Activated B cell treated with CpG ODN at 0.5 μM for 24 hours (primary cell): ENCODE data around the gene CAMK1G. TPM values are rescaled to one million over a fixed set of nuclear protein-coding genes. Genes with fewer than 3 reads are reported as not detected.

ENCODE experiments used
- ATAC-seq: fragments of 200-7000 bp; cut with Tn5 transposase; one replicate; pipeline ENCODE4 v1.10.0; 2021; ENCODE audit warnings: low read depth, mild to moderate bottlenecking, moderate library complexity
- CTCF ChIA-PET: fragments of 350-600 bp; sonication (Branson Sonifier 250); formaldehyde crosslinking; loops from one replicate; lab custom pipeline; 2021; ENCODE audit warnings: antibody characterized with exemption; lab: Charles Lee
- POLR2A ChIA-PET: fragments of 350-600 bp; sonication (Branson Sonifier 250); formaldehyde crosslinking; loops from one replicate; lab custom pipeline; 2021; ENCODE audit warnings: antibody characterized with exemption; lab: Charles Lee
- DNase-seq: peaks from one replicate; pipeline ENCODE4 v3.0.0; 2022
- H3K27ac Mint-ChIP-seq: one replicate; pipeline ENCODE4 v1.8.0; 2020; ENCODE audit warnings: mixed read lengths
- H3K27me3 Mint-ChIP-seq: one replicate; pipeline ENCODE4 v1.8.0; 2021; ENCODE audit warnings: mixed read lengths
- H3K36me3 Mint-ChIP-seq: one replicate; pipeline ENCODE4 v1.8.0; 2021; ENCODE audit warnings: low read depth, mixed read lengths
- H3K4me1 Mint-ChIP-seq: one replicate; pipeline ENCODE4 v1.8.0; 2021; ENCODE audit warnings: mixed read lengths
- H3K4me3 Mint-ChIP-seq: one replicate; pipeline ENCODE4 v1.8.0; 2020; ENCODE audit warnings: mild to moderate bottlenecking, mixed read lengths
- H3K9me3 Mint-ChIP-seq: one replicate; pipeline ENCODE4 v1.8.0; 2020; ENCODE audit warnings: mixed read lengths
- intact Hi-C: fragments of 100-400 bp; cut with micrococcal nuclease; formaldehyde crosslinking; loops from one replicate; pipeline ENCODE4 v1.15.1; 2024
- total RNA-seq: library from RNA; stranded (reverse); gene quantifications from 2 replicates; pipeline ENCODE4 v1.2.3, GENCODE V29; 2022
- TF ChIP-seq, protein P1 (sequence below): fragments of 200-600 bp; IDR thresholded peaks from one replicate; pipeline ENCODE4 v1.8.0; 2022; ENCODE audit warnings: antibody characterized with exemption, mild to moderate bottlenecking

The CAMK1G gene
- total RNA-seq, 1 donor from 2014 or later = not detected

- Mint-ChIP-seq H3K4me1 (no peaks in the 10 kb centered on the region), H3K36me3 (no peaks in the 10 kb centered on the region), H3K27ac (no peak overlapping the region), H3K9me3 (no peaks in the 10 kb centered on the region), H3K4me3 (no peak overlapping the region), H3K27me3 (peaks cover 7% of the 10 kb centered on the region)
- ATAC-seq = no peak
- ChIA-PET CTCF (no interaction called here), POLR2A (no interaction called here)
- intact Hi-C loops = no loop called here
- no peak for DNase-seq
- TF ChIP-seq, protein P1, sequence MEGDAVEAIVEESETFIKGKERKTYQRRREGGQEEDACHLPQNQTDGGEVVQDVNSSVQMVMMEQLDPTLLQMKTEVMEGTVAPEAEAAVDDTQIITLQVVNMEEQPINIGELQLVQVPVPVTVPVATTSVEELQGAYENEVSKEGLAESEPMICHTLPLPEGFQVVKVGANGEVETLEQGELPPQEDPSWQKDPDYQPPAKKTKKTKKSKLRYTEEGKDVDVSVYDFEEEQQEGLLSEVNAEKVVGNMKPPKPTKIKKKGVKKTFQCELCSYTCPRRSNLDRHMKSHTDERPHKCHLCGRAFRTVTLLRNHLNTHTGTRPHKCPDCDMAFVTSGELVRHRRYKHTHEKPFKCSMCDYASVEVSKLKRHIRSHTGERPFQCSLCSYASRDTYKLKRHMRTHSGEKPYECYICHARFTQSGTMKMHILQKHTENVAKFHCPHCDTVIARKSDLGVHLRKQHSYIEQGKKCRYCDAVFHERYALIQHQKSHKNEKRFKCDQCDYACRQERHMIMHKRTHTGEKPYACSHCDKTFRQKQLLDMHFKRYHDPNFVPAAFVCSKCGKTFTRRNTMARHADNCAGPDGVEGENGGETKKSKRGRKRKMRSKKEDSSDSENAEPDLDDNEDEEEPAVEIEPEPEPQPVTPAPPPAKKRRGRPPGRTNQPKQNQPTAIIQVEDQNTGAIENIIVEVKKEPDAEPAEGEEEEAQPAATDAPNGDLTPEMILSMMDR = no peak
Measured at GRCh38 chr1:209620487-209620884, 37.0 kb downstream of the CAMK1G start.

GRCh38 chr1:209621286-209621685 is 37.8 kb downstream of the CAMK1G start:
- intact Hi-C loops = no loop called here
- no peak for DNase-seq
- no peak overlapping the region for H3K27ac Mint-ChIP-seq
- POLR2A ChIA-PET = no interaction called here
- H3K9me3 Mint-ChIP-seq = no peaks in the 10 kb centered on the region
- no peaks in the 10 kb centered on the region for H3K36me3 Mint-ChIP-seq
- no peaks in the 10 kb centered on the region for H3K4me1 Mint-ChIP-seq
- no peak for ATAC-seq
- CTCF ChIA-PET = no interaction called here
- TF ChIP-seq, protein P1 = no peak
- no peak overlapping the region for H3K4me3 Mint-ChIP-seq
- H3K27me3 Mint-ChIP-seq = peaks cover 4% of the 10 kb centered on the region

DNA sequence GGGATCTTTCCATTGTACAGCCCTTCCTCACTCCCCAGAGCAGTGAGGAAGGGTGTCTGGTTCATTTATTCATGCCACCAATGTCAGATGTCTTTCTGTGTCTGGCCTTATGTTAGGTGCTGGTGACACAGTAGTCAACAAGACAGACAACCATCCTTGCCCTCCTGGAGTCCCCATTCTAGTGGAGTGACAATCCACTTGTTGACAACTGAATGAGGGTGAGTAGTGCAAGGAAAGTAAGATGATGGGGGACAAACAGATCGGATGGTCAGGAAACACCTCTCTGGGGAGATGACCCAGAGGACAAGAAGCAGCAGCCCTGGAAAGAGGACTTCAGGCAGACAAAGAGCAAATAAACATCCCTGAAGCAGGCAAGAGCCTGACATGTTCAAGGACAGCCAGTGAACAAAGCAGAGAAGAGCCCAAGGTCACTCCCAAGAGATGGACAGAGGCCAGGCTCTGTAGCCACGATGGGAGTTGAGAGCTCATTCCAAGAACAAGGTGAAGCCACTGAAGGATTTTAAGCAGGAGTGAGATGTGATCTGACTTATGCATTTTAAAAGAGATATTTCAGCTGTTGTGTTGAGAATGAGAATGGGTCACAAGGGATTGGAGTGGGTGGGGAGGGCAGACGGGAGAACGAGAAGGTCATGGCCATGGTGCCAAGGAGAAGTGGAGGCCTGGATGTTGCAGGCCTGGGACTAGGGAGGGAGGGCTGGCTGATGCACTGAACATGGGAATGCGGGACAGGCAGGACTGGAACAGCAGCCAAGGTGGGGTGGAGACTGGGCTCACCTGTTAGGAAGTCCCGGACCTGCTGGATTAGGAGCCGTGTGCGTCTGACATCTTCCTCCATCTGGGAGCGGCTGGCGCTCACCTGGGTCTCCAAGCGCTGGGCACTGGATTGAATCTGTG is 38.5 kb downstream of the CAMK1G start:
- TF ChIP-seq, protein P1 = no peak
- H3K4me1 Mint-ChIP-seq = no peaks in the 10 kb centered on the region
- no peak for DNase-seq
- no peak overlapping the region for H3K4me3 Mint-ChIP-seq
- H3K27me3 Mint-ChIP-seq = peaks cover 4% of the 10 kb centered on the region
- ChIA-PET CTCF (no interaction called here), POLR2A (no interaction called here)
- intact Hi-C loops = no loop called here
- no peaks in the 10 kb centered on the region for H3K9me3 Mint-ChIP-seq
- no peak overlapping the region for H3K27ac Mint-ChIP-seq
- no peaks in the 10 kb centered on the region for H3K36me3 Mint-ChIP-seq
- ATAC-seq = no peak

DNA sequence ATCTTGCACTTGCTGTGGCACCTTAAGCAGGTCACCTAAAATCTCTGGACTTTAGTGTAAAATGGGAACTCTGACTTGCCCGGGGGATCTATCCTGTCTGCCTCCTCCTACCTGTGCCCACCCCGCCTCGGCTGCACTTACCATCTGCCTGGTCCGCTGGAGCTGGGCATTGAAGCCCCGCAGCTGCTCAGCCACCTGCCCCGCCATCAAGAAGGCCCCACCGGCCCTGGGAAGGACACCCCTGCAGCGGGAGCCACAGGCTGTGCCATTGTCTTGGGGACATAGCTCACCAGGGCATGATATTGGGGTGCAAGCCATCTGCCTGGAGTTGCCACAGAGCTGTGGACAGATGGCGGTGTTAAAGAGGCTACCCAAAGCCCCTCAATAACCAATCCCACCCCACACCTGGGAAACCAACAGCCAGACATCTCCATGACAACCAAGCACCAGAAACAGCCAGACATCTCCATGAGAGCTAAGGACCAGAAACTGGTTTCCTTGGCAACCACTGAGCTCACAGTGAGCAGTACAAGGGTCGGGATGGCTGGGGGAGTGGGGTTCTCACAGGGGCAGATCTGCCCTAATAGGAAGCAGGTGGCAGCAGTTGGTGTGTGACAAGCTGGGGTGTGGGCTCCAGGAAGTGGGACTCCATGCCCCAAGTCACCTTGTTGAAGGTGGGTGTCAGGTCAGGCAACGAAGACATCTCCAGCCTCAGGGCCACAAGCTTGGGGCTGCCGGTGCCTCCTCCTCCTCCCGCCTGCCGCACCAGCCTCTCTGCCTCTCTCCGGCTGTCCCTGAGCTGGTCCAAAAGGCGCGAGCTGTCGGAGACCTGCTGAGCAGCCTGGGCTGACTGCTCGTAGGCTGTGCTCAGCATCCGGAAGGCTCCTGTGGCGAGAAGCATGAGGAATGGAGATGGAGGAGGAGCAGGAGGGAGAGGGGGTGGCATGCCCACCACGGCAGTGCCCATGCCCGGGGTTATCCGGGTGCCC is 39.6 kb downstream of the CAMK1G start:
- TF ChIP-seq, protein P1 = no peak
- ChIA-PET CTCF (interaction anchor here (0.8 to 2.3 kb wide), 3 partner anchors 11 to 54 kb away, joined by 4 to 8 read pairs (median 5); no protein-coding TSS in a partner anchor), POLR2A (no interaction called here)
- Mint-ChIP-seq H3K27me3 (peaks cover 7% of the 10 kb centered on the region), H3K9me3 (no peaks in the 10 kb centered on the region), H3K36me3 (no peaks in the 10 kb centered on the region), H3K27ac (no peak overlapping the region), H3K4me3 (no peak overlapping the region), H3K4me1 (no peaks in the 10 kb centered on the region)
- DNase-seq = no peak
- intact Hi-C loops = no loop called here
- no peak for ATAC-seq
